GM06990 (cell line): ENCODE measurements around the gene NUDT10.

ENCODE experiments used
- DNase-seq: peaks from one replicate; pipeline ENCODE4 v3.0.0-alpha.2; 2011; ENCODE audit not compliant: insufficient read length; ENCODE audit errors: extremely low read depth
- H3K27me3 ChIP-seq: replicated peaks from 2 replicates; pipeline ENCODE4 v1.6.0; 2011; ENCODE audit warnings: low read length; ENCODE audit not compliant: control insufficient read depth, insufficient read depth
- H3K36me3 ChIP-seq: 2 replicates; pipeline ENCODE4 v1.5.1; 2011; ENCODE audit warnings: low read length; ENCODE audit not compliant: control insufficient read depth, insufficient read depth
- H3K4me3 ChIP-seq: replicated peaks from 2 replicates; pipeline ENCODE4 v1.5.1; 2011; ENCODE audit warnings: low read depth, mild to moderate bottlenecking, control low read depth, low read length
- TF ChIP-seq, protein P1 (sequence below): IDR thresholded peaks from 2 replicates; pipeline ENCODE4 v1.5.1; 2011; ENCODE audit warnings: low read length, control low read depth, mild to moderate bottlenecking, inconsistent platforms; ENCODE audit not compliant: insufficient read depth, poor library complexity, severe bottlenecking

NUDT10 gene

DNA sequence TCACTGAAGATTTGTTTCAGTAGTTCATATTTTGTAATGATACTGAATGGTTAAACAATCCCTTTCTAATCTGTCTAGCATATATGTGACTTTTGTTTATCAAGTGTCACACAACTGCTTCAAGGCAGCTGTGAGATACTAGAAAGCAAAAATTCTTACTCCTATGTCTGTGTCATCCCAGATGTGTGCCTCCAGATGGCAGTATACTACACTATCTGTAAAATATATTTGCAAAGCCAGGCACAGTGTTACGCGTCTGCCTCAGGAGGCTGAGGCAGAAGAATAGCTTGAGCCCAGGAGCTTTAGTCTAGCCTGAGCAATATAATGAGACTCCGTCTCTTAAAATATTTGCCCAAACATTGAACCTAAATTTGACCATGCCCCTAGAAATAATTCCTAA lies 4.0 kb downstream of the NUDT10 start:
- Histone ChIP-seq H3K4me3 (no peak overlapping the region), H3K36me3 (no peaks in the 10 kb centered on the region), H3K27me3 (no peaks in the 10 kb centered on the region; the same call in 1 of the 2 replicates)
- TF ChIP-seq, protein P1, sequence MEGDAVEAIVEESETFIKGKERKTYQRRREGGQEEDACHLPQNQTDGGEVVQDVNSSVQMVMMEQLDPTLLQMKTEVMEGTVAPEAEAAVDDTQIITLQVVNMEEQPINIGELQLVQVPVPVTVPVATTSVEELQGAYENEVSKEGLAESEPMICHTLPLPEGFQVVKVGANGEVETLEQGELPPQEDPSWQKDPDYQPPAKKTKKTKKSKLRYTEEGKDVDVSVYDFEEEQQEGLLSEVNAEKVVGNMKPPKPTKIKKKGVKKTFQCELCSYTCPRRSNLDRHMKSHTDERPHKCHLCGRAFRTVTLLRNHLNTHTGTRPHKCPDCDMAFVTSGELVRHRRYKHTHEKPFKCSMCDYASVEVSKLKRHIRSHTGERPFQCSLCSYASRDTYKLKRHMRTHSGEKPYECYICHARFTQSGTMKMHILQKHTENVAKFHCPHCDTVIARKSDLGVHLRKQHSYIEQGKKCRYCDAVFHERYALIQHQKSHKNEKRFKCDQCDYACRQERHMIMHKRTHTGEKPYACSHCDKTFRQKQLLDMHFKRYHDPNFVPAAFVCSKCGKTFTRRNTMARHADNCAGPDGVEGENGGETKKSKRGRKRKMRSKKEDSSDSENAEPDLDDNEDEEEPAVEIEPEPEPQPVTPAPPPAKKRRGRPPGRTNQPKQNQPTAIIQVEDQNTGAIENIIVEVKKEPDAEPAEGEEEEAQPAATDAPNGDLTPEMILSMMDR, result peak; percentile 48
- DNase-seq, result peak; percentile 3

DNA sequence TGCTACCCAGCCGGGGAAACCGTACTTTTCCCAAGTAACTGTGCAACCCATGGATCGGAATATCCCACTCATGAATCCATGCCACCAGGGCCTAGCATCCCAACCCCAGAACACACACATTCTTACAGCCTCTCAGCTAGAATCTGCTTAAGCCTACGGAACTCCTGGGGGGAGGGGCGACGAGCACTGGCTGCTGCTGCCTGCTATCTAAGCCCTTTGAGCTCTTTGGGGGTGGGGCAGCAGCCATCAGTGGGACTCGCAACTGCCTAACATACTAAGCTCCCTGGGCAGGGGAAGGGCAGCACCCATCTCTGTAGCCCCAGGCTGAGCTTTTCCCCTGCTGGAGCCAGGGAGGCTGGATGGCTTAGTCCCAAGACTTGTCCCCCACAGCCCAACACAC lies 28.6 kb downstream of the NUDT10 start:
- Histone ChIP-seq H3K27me3 (no peaks in the 10 kb centered on the region), H3K36me3 (no peaks in the 10 kb centered on the region), H3K4me3 (no peak overlapping the region)
- no peak for DNase-seq
- TF ChIP-seq, protein P1, result no peak

DNA sequence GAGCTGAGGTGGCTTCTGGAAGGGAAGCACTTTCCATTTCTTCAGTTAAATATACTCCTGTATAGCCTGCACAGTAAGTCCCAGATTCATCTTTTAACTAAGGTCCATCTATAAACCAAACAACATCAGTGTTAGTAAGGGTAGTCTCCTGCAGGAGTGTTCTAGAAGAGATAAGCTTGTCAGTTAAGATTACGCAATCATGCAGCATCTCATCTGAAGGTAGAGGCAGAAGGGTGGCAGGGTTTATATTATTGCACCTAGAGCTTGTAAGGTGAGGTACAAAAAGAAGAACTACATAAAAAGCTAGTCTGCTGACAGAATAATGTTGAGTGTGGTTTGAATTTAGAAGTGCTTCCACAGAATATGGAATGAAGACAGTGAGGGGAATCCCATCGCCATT lies 44.0 kb downstream of the NUDT10 start:
- Histone ChIP-seq H3K27me3 (no peaks in the 10 kb centered on the region), H3K36me3 (no peaks in the 10 kb centered on the region)
- TF ChIP-seq, protein P1, result no peak

More for the DNA sequence above, 44.0 kb downstream of the NUDT10 start:
- no peak for DNase-seq
- no peak overlapping the region for H3K4me3 ChIP-seq
